C4-2B (cell line): ENCODE measurements around the gene LANCL3.

Experiments
- H3K27ac ChIP-seq: fragments of 450-650 bp; 2 replicates; pipeline ENCODE4 v1.5.1; 2017
- CTCF ChIP-seq: fragments of 450-650 bp; conservative IDR thresholded peaks from 2 replicates; pipeline ENCODE4 v1.5.1; 2017; ENCODE audit warnings: mild to moderate bottlenecking
- ZFX ChIP-seq: fragments of 450-650 bp; IDR thresholded peaks from 2 replicates; pipeline ENCODE4 v1.6.1; 2017

Gene LANCL3

GRCh38 chrX:37677243-37677642 is 105.8 kb downstream of the LANCL3 start:
- TF ChIP-seq ZFX (no peak), CTCF (no peak)
- no peak overlapping the region for H3K27ac ChIP-seq

GRCh38 chrX:37677765-37678164 is 106.3 kb downstream of the LANCL3 start:
- TF ChIP-seq CTCF (no peak), ZFX (no peak)
- no peak overlapping the region for H3K27ac ChIP-seq

GRCh38 chrX:37678574-37678973 is 107.1 kb downstream of the LANCL3 start:
- H3K27ac ChIP-seq = no peak overlapping the region
- TF ChIP-seq ZFX (no peak), CTCF (no peak)

- no peak for TF ChIP-seq CTCF
- TF ChIP-seq ZFX = no peak
- H3K27ac ChIP-seq = no peak overlapping the region
These were observed 107.8 kb downstream of the LANCL3 start for GRCh38 chrX:37679230-37679629.

GRCh38 chrX:37679888-37680287 is 108.4 kb downstream of the LANCL3 start:
- TF ChIP-seq CTCF = no peak
- no peak for TF ChIP-seq ZFX
- no peak overlapping the region; the same call in 1 of the 2 replicates for H3K27ac ChIP-seq

GRCh38 chrX:37684426-37684825 is 113.0 kb downstream of the LANCL3 start:
- TF ChIP-seq CTCF (no peak), ZFX (no peak)
- H3K27ac ChIP-seq = no peak overlapping the region

GRCh38 chrX:37684973-37685372 is 113.5 kb downstream of the LANCL3 start:
- TF ChIP-seq CTCF (no peak), ZFX (no peak)

More at GRCh38 chrX:37684973-37685372, 113.5 kb downstream of the LANCL3 start:
- no peak overlapping the region for H3K27ac ChIP-seq
